WTC11 (cell line): ENCODE measurements around the gene TMA16.

ENCODE experiments used
- ETV6 ChIP-seq: sonication (generic); formaldehyde crosslinking; IDR thresholded peaks from 2 replicates; pipeline ENCODE4 v1.8.1; 2022; ENCODE audit warnings: mild to moderate bottlenecking, missing genetic modification reagents
- MAX ChIP-seq: sonication (generic); formaldehyde crosslinking; IDR thresholded peaks from 2 replicates; pipeline ENCODE4 v1.8.0; 2022; ENCODE audit warnings: mild to moderate bottlenecking, missing genetic modification reagents
- NFE2L1 ChIP-seq: sonication (generic); formaldehyde crosslinking; IDR thresholded peaks from 2 replicates; pipeline ENCODE4 v1.8.1; 2023; ENCODE audit warnings: missing genetic modification reagents
- ZNF138 ChIP-seq: sonication (generic); formaldehyde crosslinking; conservative IDR thresholded peaks from 2 replicates; pipeline ENCODE4 v1.8.1; 2022; ENCODE audit warnings: mild to moderate bottlenecking, moderate library complexity, missing genetic modification reagents

GRCh38 chr4:163494360-163495241, at the start of gene TMA16:
- TF ChIP-seq ZNF138 (CRISPR knock-in tag): 0 out of 2 replicates have a peak, but pooled peaks have one; percentile 18
- TF ChIP-seq MAX (CRISPR knock-in tag): peak; percentile 98
- peak; percentile 73 for TF ChIP-seq NFE2L1 (CRISPR knock-in tag)
- peak; percentile 95 for TF ChIP-seq ETV6 (CRISPR knock-in tag)
